Measurements from ENCODE around the gene F10.
"Not testable (repeated sequence)": the region's sequence is repeated elsewhere in the genome, so short reads cannot be mapped to it uniquely, and the experiment has no call there.

F10 gene

DNA sequence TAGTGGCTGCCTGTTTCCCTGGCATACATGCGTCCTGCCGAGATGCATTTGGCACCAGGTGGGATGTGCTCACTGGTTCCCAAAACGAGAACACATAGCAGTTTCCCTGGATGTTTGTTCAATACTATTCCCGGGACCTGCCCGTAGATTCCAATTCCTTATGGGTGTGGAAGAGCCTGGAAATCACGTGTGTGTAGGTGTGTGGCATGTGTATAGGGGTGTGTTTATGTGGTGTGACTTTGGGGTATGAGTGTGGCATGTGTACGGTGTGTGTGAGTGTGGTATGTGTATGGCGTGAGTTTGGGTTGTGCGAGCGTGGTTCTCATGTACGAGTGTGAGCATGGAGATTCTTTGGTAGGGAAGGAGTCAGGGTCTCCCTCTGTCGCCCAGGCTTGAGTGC, 19.9 kb upstream of the F10 start:
- no peak for DNase-seq

DNA sequence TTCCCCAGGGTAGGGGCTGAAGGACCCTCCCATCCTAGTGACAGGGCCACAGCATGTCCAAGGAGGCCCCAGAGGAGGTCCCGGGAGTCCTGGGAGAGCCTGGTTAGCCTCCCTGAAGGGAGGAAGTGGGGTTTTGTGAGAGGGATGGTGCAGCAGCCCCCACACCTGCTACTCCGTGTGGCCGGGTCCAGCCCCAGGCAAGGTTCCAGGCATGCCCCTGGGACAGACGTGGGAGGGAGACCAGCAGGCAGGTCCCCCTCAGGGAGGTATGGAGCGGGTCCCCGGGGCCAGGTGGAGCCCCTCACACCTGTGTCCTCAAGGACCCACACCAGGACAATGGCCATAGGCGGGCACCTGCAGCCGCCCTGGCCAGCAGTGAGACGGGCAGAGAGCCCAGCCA, 19.0 kb upstream of the F10 start:
- DNase-seq = no peak

DNA sequence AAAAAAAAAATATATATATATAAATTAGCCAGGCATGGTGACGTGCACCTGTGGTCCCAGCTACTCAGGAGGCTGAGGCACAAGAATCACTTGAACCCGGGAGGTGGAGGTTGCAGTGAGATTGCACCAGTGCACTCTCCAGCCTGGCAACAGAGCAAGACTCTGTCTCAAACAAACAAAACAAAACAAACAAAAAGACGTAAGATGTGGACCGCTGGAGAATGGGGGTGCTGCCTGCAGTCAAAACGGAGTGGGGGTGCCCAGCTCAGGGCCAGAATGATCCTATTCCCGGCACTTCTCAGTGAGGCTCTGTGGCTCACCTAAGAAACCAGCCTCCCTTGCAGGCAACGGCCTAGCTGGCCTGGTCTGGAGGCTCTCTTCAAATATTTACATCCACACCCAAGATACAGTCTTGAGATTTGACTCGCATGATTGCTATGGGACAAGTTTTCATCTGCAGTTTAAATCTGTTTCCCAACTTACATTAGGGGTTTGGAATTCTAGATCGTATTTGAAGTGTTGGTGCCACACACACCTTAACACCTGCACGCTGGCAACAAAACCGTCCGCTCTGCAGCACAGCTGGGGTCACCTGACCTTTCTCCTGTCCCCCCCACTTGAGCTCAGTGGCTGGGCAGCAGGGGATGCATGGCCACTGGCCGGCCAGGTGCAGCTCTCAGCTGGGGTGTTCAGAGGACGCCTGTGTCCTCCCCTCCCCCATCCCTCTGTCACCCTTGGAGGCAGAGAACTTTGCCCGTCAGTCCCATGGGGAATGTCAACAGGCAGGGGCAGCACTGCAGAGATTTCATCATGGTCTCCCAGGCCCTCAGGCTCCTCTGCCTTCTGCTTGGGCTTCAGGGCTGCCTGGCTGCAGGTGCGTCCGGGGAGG, 17.3 kb upstream of the F10 start, which contains the start of gene F7:
F7 (plus strand) TSS at position 760 of the 889 bp plus-strand sequence; CDS start at position 811, 51 bp downstream.
- no peak for DNase-seq

DNA sequence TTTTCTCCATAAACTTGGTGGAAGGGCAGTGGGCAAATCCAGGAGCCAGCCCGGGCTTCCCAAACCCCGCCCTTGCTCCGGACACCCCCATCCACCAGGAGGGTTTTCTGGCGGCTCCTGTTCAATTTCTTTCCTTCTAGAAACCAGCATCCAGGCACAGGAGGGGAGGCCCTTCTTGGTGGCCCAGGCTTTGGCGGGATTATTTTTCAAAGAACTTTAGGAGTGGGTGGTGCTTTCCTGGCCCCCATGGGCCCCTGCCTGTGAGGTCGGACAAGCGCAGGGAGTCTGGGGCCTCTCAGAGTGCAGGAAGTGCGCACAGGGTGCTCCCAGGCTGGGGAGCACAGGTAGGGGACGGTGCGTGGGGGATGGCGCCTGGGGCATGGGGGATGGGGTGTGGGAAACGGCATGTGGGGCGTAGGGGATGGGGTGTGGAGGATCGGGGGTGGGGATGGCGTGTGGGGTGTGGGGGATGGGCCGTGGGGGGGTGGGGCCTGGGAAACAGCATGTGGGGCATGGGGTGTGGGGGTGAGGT, 16.6 kb upstream of the F10 start:
- no peak for DNase-seq

DNA sequence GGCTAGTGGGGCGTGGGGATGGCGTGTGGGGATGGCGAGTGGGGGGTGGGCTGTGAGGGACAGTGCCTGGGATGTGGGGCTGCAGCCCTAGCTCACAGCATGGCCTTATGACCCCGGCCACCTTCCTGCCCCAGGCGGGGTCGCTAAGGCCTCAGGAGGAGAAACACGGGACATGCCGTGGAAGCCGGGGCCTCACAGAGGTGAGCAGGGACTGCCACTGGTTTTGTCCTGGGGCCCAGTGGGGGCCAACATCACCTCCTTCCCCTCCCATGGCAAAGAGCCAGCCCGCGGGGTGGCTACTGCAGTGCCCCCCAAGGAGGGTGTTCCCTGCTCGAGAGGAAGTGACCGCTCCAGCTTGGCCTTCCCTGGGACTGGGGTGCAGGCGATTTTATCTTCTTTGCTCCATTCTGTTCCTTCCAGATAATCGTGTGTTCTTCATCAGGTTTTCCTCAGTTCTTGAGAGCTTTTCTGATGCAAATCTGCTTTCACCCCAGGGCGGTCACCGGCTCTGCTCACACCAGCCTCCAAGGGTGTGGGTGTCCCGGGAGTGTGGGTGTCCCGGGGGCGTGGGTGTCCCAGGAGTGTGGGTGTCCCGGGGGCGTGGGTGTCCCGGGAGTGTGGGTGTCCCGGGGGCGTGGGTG, 15.8 kb upstream of the F10 start:
- no peak for DNase-seq

DNA sequence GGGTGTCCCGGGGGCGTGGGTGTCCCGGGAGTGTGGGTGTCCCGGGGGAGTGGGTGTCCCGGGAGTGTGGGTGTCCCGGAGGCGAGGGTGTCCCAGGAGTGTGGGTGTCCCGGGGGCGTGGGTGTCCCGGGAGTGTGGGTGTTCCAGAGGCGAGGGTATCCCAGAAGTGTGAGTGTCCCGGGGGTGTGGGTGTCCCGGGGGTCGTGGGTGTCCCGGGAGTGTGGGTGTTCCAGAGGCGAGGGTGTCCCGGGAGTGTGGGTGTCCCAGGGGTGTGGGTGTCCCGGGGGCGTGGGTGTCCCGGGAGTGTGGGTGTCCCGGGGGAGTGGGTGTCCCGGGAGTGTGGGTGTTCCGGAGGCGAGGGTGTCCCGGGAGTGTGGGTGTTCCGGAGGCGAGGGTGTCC, 14.1 kb upstream of the F10 start:
- DNase-seq = not testable (repeated sequence)

DNA sequence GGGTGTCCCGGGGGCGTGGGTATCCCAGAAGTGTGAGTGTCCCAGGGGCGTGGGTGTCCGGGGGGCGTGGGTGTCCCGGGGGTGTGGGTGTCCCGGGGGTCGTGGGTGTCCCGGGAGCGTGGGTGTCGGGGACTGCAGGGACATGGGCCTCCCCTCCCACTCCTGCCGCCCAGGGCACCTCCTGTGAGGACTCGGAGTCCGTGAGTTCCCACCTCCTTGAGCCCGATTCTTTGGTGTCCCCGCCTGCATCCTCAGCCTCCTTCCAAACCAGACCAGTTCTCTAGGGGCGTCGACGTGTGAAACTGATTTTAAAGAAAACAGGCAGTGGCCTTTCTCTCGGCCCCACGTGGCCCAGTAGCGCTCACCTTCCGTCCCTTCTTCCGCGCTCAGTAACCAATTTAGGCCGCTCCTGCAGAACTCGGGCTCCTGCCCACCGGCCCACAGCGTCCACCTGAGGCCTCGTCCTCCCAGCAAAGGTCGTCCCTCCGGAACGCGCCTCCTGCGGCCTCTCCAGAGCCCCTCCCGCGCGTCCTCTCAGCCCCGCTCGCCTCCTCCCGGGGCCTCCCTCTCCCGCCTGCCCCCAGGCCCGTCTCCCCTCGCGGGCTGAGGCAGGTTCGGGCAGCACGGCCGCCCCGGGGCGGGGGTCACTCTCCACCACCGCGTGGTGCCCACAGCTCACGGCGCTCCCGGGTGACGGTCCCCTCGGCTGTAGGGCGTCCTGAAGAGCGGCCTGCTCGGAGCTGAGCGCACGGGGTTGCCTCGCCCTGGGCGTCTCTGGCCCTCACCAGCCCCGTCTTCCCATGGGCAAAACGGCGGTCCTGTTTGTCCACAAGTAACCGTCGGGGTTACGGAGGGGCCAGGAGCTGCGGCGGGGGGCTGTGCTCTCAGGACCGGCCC, 13.2 kb upstream of the F10 start:
- no peak for DNase-seq

DNA sequence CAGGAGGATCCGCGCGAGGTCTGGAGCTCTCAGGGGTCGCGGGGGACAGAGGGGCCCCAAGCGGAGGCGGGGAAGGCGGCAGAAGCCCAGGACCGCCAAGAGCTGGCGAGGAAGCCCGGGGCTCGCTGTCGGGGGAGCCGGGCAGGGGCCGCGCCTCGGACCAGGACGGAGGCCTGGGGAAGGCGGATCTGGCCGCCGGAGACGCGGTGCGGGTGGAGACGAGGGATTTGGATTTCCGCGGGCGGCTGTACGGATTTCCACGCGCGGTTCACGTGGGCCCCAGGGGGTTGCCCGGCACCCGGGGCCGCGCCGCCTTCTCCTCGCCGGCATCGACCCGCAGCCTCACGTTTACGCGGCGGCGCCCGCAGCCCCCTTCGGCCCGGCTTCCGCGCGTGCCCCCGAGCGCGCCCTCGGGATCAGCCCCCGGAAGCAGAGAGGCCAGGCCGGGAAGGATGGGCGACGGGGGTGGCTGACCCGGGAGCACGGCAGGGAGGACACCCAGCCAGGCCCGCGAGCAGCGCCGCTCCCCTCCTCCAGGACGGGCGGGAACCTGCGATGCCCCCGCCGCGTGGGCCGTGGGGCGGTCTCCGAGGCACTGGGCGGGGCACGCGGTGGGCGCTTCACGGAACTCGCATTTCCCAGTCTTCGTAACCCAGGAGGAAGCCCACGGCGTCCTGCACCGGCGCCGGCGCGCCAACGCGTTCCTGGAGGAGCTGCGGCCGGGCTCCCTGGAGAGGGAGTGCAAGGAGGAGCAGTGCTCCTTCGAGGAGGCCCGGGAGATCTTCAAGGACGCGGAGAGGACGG, 12.3 kb upstream of the F10 start:
- peak; percentile 41 for DNase-seq

DNA sequence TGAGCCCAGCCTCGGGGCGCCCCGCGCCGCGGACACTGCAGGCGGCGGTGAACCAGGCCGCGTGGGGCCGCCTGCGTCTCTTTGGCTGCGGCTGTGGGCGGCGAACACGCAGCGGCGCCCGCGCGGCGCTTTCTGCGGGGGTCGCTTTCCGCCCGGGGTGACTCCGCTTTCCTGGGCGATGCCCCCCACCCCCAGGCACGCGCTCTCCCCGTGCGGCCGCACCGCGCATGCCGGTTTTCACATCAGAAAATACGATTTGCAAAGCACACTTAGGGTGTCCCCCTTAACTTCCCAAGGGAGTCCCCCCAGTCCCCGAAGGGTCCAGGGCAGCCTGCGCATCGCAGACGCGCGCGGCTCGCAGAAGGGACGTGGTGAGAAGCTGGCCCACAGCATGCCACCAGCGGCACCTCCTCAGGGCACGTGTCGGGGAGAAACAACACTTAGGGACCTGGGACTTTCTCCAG, 11.7 kb upstream of the F10 start:
- no peak for DNase-seq

DNA sequence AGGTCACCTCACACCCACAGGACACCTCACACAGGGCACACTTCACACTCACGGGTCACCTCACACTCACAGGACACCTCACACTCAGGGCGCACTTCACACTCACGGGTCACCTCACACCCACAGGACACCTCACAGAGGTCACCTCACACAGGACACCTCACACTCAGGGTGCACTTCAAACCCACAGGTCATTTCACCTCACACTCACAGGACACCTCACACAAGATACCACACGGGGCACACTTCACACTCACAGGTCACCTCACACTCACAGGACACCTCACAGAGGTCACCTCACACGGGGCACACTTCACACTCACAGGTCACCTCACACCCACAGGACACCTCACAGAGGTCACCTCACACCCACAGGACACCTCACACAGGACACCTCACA, 10.8 kb upstream of the F10 start:
- not testable (repeated sequence) for DNase-seq

DNA sequence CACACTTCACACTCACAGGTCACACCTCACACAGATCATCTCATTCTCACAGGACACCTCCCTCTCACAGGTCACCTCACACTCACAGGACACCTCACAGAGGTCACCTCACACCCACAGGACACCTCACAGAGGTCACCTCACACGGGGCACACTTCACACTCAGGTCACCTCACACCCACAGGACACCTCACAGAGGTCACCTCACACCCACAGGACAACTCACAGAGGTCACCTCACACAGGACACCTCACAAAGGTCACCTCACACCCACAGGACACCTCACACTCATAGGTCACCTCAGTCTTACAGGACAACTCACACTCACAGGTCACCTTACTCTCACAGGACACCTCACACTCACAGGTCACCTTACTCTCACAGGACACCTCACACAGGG, 10.1 kb upstream of the F10 start:
- not testable (repeated sequence) for DNase-seq

DNA sequence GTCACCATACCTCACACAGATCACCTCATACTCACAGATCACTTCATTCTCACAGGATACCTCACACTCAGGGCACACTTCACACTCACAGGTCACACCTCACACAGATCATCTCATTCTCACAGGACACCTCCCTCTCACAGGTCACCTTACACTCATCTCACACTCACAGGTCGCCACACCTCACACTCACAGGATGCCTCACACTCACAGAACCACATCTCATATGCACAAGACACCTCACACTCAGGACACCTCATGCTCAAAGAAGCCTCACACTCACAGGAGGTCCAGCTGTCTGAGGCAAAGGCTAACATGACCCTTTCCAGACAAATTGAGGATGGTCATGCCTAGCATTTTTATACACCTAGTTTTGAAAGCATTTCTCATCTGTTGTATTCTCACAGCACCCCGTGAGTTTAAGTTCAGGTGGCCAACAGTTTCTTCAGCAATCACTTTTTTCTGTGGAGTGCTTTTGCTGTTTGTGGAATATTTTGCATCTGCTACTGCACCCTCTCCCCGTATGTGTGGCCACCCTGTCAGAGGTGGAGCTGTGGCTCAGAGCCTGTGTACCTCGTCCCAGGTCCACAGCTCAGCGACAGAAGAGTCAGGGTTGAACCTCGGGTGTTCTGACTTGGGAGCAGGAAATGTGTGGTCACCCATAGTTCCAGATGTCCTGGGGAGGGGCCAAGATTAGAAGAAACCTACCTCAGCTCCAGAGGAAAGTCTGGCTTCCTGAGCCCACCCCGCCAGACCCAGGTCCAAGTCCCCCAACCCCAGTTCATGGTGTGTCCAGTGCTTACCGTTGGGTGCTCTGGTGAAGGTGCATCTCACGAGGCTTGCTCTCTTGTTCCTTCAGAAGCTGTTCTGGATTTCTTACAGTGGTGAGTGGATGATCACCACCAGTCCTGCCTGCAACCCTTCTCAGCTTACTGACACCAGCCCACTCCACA, 9.4 kb upstream of the F10 start:
- DNase-seq = no peak

DNA sequence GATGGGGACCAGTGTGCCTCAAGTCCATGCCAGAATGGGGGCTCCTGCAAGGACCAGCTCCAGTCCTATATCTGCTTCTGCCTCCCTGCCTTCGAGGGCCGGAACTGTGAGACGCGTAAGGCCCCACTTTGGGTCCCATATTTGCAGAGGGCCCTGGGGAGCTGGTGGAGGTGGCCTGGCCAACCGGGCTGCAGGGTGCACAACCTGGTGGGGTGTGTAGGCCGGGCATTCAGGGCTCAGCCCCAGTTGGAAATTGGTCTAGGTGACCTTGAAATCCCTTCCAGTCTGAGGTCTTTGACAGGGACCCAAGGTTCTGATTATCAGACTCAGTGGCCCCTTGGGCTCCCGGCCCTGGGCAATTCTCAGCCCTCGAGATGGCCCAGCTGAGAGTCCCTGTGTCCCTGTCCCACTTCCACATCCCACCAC, 8.7 kb upstream of the F10 start:
- no peak for DNase-seq

DNA sequence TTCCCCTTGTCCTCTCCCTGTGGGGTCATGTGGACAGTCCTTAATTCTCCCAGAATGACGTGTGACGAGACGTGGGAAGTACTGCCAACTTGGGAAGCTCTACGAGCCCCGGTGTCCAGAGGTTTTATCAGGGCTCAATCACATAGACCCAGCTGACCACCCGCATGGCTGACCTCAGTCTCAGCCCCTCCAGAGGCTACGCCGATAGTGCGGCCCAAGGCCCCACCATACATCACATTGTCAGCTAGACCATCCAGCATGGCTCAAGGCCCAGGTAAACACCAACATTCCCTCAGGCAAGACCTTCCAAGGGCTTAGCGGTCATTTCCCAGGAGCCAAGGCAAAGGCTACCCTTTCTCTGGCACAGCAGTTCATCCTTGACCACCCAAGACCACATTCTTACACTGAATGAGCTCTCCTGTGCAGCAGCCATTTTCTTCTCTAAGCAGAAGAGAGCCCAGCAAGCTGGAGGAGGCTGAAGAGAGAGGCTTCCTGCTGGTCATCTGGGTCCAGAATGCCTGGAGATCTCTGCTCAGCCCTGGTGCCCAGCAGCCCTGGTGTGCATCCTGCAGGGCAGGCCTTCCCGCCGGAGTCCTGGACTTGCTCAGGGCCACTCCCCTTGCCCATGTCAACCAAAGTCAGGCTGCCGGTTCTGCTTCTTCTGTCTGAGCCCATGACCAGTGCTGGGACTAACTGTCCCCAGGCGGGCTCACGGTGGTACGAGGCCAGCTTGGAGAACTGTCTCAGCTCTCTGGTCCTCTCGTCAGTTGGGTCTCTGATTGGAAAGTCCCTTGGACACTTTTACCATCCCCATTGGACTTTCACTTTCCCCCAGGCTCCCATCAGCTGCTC, 7.9 kb upstream of the F10 start:
- DNase-seq = no peak

DNA sequence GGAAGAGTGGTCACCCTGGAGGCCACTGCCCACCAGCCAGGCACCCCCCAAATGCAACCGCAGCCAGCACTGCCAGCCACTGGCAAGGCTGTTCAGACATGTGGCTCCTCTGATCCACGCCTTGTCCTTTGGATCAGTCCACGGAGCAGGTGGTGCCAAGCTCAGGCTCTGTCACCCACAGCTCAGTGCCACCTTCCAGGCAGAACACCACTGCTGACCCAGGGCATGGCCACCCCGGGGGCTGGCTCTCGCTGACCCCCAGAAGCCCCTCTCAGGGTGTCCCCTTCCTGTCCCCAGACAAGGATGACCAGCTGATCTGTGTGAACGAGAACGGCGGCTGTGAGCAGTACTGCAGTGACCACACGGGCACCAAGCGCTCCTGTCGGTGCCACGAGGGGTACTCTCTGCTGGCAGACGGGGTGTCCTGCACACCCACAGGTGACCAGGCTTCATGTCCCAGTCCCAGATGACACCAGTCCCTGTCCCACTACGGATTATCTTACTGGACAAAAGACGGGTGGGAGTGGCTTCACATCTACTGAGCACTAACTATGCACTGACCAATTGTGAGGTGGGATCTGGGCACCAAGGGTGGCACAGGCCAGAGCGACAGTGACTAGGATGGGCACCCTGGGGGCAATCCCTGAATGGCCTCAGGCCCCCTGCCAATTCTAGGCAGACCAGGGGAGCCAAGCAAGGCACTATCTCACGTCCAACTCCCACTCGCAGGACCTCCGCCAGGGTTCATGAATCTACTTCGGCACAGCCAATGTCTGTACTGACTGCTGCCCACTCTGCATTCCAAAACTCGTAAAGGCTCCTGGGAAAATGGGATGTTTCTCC, 7.0 kb upstream of the F10 start:
- DNase-seq = no peak

DNA sequence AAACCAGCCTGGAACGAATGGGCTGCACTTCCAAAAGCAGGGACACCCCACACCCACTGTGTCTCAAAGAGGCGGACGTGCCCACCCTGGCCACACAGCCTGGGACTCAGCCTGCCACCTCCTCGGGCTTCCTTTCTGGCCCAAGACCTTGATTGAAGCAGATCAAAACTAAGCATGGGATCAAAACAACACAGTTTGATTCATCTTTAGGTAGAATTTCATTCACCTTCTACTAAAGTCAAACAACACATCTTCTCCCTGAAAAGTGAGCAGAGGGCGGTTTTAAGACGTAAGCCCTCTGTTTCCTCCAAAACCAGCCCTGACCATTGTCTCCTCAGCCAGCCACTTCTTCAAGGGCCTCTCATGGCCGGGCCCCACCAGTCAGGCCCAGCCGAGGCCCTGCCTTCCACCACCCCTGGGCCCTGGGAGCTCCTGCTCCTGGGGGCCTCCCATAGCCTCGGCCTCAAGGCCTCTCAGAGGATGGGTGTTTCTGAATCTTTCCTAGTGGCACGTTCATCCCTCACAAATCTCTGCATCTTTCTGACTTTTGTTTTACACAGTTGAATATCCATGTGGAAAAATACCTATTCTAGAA, 6.3 kb upstream of the F10 start:
- DNase-seq = no peak

DNA sequence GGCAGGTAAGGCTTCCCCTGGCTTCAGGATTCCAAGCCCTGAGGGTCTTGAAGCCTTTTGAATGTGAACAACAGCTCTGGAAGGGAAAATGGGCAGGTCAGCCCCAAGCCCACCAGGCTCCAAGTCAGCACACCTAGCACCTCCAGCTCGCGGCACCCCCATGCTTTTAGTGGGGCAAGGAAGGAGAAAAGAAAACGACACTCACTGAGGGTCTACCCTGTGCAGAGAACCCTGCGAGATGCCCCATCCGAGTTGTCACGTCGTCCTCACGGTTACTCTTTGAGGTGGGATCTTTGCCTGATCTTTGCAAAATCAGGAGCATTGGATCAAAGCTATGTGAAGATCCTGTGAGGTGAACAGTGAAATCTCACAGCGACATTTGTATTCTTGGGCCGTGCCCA, 5.7 kb upstream of the F10 start:
- no peak for DNase-seq

DNA sequence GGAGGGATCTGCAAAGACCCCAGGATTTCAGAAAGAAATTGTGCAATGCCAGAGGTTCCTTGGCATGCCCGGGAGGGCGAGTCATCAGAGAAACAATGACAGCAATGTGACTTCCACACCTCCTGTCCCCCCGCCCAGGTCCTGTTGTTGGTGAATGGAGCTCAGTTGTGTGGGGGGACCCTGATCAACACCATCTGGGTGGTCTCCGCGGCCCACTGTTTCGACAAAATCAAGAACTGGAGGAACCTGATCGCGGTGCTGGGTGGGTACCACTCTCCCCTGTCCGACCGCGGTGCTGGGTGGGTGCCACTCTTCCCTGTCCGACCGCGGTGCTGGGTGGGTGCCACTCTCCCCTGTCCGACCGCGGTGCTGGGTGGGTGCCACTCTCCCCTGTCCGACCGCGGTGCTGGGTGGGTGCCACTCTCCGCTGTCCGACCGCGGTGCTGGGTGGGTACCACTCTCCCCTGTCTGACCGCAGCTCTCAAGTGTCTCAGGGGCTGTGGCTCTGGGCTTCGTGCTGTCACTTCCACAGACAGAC, 5.2 kb upstream of the F10 start:
- DNase-seq = no peak

All from activated naive CD4-positive, alpha-beta T cell treated with Interleukin-2 at 50 U/mL for 16 hours (primary cell).